Neuron (in vitro differentiated cells): Measurements from ENCODE around the gene KIZ.
A peak's percentile ranks its signal among the peaks of the same experiment; 100 is the strongest.
"Not testable (repeated sequence)": the region's sequence is repeated elsewhere in the genome, so short reads cannot be mapped to it uniquely, and the experiment has no call there.

Source experiments
- H2AFZ ChIP-seq: one replicate; pipeline ENCODE4 v1.6.1; 2013; ENCODE audit warnings: low read depth, mild to moderate bottlenecking, inconsistent platforms, low read length, moderate library complexity
- H3K27me3 ChIP-seq: one replicate; pipeline ENCODE4 v1.6.1; 2013; ENCODE audit warnings: low read length; ENCODE audit not compliant: insufficient read depth
- H3K36me3 ChIP-seq: one replicate; pipeline ENCODE4 v1.6.1; 2013; ENCODE audit warnings: low read length; ENCODE audit not compliant: insufficient read depth
- H3K4me1 ChIP-seq: one replicate; pipeline ENCODE4 v1.6.1; 2013; ENCODE audit warnings: low read length; ENCODE audit not compliant: insufficient read depth
- H3K4me3 ChIP-seq: 2 replicates; pipeline ENCODE4 v1.5.1; 2013; ENCODE audit warnings: mild to moderate bottlenecking, low read length, moderate library complexity
- H3K9me3 ChIP-seq: one replicate; pipeline ENCODE4 v1.6.1; 2013; ENCODE audit warnings: low read length

The KIZ gene

DNA sequence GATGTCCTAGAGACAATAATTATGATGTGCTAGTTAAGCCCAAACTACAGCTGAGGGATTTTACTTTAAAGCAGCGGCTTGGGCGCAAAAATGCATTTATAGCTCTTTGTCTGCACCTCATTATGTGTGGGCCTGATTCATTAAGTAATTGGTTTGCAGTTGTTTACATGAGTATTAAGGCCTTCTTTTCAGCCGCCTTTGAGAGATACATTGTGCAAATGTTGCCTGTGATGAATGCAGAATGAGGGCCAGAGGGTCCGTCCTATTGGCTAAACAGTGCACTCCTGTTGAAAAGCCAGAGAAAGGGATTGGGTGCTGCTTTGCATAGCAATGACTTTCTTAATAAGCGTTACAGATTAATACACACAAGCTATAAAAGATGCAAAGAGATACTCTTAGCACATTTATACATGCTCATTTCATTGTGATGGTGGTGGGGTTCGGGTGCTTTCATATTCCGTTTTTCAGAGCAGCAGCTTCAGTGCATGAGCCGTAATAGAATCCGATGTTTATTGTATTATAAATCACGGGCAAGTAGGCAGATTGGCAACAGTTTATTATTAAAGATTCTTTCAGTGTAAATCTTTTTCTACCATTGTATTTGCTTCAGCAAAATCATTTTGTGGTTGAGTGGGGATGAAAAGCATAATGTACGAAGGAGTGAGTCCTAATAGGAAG is 109.1 kb downstream of the KIZ start:
- Histone ChIP-seq H3K27me3 (no peaks in the 10 kb centered on the region), H3K36me3 (no peaks in the 10 kb centered on the region), H3K4me3 (peak overlapping the region; percentile 11), H3K4me1 (peaks cover 47% of the 10 kb centered on the region), H2AFZ (peak overlapping the region; percentile 22), H3K9me3 (no peaks in the 10 kb centered on the region)

DNA sequence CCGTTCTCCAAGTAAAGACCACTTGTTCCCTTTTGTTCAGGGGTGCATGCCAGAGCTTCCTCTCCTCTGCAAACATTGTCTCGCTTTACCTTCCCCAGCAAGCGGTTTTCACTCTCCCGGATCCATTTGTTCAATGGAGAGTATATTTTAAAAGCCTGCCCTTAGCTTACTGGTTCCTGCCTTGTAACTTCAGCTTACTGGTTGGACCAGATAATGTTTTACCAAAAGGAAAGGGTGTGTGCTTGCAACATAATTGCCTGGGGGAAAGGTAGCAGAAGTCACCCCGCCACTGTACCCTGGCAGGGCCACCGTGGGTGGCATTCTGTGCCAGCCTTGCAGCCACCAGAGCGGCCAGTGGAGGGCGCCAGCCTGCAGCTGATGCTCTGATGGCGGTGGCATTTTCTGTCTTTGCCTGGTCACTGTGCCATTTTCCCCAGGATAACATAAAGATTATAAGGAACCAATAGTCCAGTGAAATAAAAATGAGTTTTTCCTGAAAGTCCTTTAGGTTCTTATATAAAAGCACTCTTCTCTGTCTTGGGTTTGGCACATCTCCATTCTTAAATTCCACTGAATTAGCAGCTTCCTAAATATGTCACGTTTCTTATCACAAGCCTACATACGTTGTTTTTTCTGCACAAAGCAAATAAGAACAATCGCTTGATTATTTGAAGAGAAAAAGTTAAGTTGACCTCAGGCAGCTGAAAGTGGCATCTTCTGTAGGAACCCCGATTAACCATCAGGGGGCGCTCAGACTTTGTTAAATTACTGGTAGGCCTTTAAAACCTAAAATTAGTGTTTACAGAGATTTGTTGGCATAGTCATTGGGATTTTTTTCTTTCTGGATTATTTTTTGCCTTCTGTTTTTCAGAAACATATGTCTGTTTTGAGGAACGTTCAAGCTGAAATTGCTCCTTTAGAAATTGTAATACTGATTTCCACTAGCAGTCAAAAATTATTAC is 109.9 kb downstream of the KIZ start:
- H3K4me3 ChIP-seq = peak overlapping the region; percentile 11
- no peaks in the 10 kb centered on the region for H3K36me3 ChIP-seq
- no peaks in the 10 kb centered on the region for H3K9me3 ChIP-seq
- no peak overlapping the region for H2AFZ ChIP-seq
- peaks cover 47% of the 10 kb centered on the region for H3K4me1 ChIP-seq
- no peaks in the 10 kb centered on the region for H3K27me3 ChIP-seq

GRCh38 chr20:21237956-21238799 is 112.3 kb downstream of the KIZ start:
- Histone ChIP-seq H3K27me3 (no peaks in the 10 kb centered on the region), H3K9me3 (no peaks in the 10 kb centered on the region), H3K4me1 (peaks cover 27% of the 10 kb centered on the region), H2AFZ (no peak overlapping the region), H3K36me3 (no peaks in the 10 kb centered on the region), H3K4me3 (no peak overlapping the region)

DNA sequence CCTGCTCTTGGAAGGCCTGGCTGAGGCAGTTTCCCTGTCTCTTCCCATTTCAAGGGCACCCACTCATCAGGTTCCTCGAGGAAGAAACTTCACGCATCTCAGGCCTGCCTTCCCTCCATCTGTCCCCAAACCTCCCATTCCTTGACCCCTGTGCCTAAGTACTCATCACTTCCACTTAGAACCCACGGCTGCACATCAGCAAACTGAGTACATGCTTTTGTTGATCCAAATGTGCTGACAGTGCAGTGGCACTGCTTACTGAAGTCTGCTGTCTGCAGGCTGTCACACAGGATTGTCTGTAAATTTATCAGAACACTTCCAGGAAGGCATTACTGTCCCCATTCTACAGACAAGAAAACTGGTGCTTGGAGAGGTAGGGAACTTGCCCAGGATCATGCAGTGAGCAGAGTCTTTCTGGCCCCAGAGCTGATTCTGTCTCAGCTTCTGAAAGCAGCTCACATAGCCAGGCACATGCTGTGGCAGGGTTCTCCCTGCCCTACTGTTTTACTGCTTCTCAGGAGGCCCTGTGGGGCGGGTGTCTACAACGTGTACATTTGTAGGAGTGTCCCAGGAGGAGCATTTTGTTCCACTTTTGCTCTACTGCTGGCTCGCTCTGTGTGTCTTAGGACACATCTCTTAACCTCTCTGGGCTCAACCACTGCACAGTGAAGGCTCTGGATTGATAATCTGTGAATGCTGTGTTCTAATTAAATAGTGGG is 113.1 kb downstream of the KIZ start:
- H3K4me1 ChIP-seq = peaks cover 20% of the 10 kb centered on the region
- no peaks in the 10 kb centered on the region for H3K36me3 ChIP-seq
- H3K9me3 ChIP-seq = no peaks in the 10 kb centered on the region
- H3K27me3 ChIP-seq = no peaks in the 10 kb centered on the region
- H2AFZ ChIP-seq = no peak overlapping the region
- no peak overlapping the region for H3K4me3 ChIP-seq

DNA sequence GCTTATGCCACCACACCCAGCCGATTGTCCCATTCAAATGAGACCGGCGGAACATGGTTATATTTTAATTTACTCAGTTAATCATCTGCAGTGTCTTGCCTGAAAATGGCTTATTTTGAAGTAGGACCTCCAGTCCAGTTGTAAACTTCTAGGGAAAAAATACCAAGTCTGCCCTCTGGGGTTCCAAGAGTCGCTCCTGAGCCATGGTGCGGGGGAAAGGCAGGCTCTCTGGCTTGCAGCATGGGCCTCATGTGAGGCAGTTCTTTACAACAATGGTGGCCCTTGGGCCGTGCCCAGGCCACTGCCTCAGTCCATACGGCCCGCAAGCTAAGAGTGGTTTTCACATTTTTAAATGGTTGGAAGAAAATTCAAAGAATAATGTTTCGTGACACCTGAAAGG is 114.5 kb downstream of the KIZ start:
- H3K4me1 ChIP-seq = peaks cover 7% of the 10 kb centered on the region
- H3K9me3 ChIP-seq = no peaks in the 10 kb centered on the region
- H3K36me3 ChIP-seq = no peaks in the 10 kb centered on the region
- no peak overlapping the region for H3K4me3 ChIP-seq
- no peak overlapping the region for H2AFZ ChIP-seq
- no peaks in the 10 kb centered on the region for H3K27me3 ChIP-seq

DNA sequence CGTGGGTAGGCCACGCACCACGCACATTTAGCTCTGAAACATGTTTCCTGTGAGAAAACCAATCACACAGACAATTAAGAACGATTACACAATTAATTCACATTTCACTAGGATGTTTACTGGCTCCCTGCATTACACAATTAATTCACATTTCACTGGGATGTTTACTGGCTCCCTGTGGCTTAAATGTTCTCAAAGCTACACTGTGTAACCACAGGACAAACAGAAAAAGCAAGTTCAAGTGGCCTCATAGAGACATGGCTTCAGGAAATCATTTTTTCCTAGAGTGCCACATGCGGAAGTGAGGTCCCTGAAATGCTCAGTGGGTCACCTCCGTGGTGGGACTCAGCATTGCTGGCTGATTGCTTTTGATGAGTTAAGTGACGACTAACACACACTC is 115.5 kb downstream of the KIZ start:
- Histone ChIP-seq H3K9me3 (peaks cover 2% of the 10 kb centered on the region), H2AFZ (no peak overlapping the region), H3K4me3 (no peak overlapping the region), H3K27me3 (no peaks in the 10 kb centered on the region), H3K36me3 (no peaks in the 10 kb centered on the region), H3K4me1 (no peaks in the 10 kb centered on the region)

DNA sequence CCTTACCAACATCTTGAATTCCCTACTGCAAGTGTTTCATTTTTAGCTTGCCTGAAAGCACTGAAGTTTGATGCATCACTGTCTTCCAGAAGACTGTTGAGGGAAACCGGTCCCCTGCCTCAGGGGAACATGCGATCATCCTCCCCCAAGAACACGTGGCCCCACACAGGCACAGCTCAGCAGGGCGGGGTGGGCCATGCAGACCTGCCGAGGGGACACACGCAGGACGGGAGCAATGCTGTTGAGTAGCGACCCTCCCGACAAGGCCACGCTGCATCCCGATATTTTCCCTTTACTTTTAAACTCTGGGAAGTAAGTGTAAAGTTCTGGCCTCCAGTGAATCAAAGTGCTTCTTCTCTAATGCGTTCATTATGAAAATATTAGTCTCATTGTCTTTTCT is 117.9 kb downstream of the KIZ start:
- H3K4me1 ChIP-seq = no peaks in the 10 kb centered on the region
- peaks cover 2% of the 10 kb centered on the region for H3K9me3 ChIP-seq
- no peaks in the 10 kb centered on the region for H3K27me3 ChIP-seq
- H2AFZ ChIP-seq = no peak overlapping the region
- no peak overlapping the region for H3K4me3 ChIP-seq
- no peaks in the 10 kb centered on the region for H3K36me3 ChIP-seq

DNA sequence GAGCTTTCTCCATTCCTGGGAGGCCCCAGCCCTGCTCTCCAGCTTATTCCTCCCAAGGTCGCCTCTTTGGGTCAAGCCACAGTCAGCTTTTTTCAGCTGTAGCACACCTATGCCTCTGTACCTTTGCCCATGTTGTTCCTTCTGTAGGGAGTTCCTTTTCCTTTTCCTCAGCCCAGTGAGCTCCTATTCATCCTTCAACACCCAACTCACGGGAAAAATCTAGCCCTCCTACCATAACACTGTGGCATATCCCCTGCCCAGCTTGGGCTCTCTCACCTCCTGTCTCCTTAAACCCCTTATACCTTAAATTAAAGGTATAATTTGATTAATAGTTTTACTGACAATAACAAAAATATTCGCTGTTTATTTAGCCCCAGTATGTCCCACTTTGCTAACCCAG is 118.9 kb downstream of the KIZ start:
- Histone ChIP-seq H3K4me3 (no peak overlapping the region), H2AFZ (no peak overlapping the region), H3K36me3 (no peaks in the 10 kb centered on the region), H3K4me1 (no peaks in the 10 kb centered on the region), H3K9me3 (peaks cover 2% of the 10 kb centered on the region), H3K27me3 (no peaks in the 10 kb centered on the region)

DNA sequence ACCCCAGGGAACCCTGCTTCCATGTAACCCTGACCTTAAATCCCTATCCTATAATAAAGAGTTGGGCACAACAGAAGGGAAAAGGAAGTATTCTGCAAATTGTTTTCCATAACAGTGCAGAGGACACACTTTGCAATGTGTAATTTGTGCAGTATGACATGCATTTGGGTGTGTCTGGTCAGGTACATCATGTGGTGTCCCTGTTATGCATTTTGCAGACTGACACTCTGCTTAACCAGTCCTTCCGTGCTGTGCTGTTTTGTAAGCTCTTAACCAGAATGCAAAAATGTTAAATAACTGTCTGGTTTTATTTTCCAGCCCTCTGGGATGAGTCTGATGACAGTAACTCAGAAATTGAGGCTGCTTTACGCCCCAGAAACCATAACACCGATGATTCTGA is 120.3 kb downstream of the KIZ start:
- Histone ChIP-seq H3K4me1 (no peaks in the 10 kb centered on the region), H3K4me3 (no peak overlapping the region), H3K36me3 (no peaks in the 10 kb centered on the region), H3K9me3 (peaks cover 2% of the 10 kb centered on the region), H2AFZ (no peak overlapping the region), H3K27me3 (no peaks in the 10 kb centered on the region)

DNA sequence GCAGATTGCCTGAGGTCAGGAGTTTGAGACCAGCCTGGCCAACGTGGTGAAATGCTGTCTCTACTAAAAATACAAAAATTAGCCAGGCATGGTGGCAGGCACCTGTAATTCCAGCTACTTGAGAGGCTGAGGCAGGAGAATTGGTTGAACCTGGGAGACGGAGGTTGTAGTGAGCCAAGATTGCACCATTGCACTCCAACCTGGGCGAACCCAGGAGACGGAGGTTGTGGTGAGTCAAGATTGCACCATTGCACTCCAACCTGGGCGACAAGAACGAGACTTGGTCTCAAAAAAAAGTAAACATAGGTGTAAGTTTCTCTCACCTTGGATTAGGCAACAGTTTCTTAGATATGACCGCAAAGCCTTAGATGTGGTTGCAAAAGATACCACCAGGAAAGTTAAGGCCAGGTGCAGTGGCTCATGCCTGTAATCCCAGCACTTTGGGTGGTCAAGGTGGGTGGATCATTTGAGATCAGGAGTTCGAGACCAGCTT is 121.8 kb downstream of the KIZ start:
- H2AFZ ChIP-seq, H3K9me3 ChIP-seq, H3K4me1 ChIP-seq, H3K4me3 ChIP-seq, H3K36me3 ChIP-seq, H3K27me3 ChIP-seq: not testable (repeated sequence)

- Histone ChIP-seq H3K36me3 (no peaks in the 10 kb centered on the region), H3K4me1 (no peaks in the 10 kb centered on the region), H2AFZ (no peak overlapping the region), H3K9me3 (no peaks in the 10 kb centered on the region), H3K4me3 (no peak overlapping the region), H3K27me3 (no peaks in the 10 kb centered on the region)
Observed at GRCh38 chr20:21251278-21251677, 125.4 kb downstream of the KIZ start.

DNA sequence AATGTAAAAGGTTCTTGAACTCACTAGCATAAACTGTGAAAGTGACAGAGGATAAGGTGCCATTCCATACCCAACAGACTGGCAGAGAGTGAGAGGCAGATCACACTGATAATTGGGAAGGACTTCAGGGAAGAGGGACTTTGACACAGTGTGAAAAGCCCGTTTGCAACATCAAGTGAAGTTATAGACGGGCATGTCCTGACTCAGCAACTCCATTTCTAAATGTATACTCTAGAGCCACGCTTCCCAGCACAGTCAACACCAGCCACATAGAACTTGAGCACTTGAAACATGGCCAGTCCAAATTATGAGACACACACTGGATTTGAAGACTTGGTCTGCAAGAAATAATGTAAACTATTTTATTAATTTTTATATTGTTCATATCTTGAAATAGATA is 131.3 kb downstream of the KIZ start:
- Histone ChIP-seq H3K27me3 (no peaks in the 10 kb centered on the region), H3K4me1 (no peaks in the 10 kb centered on the region), H2AFZ (no peak overlapping the region), H3K36me3 (no peaks in the 10 kb centered on the region), H3K9me3 (peaks cover 2% of the 10 kb centered on the region), H3K4me3 (no peak overlapping the region)
